Liver (tissue), 9 donors: ENCODE results near the gene PGC. TPM values are rescaled to one million over a fixed set of nuclear protein-coding genes. Genes with fewer than 3 reads are reported as not detected.

Experiments used
- DNase-seq: peaks from one replicate; pipeline ENCODE4 v3.0.0-alpha.2; 2017; ENCODE audit warnings: low spot score
- H3K27ac ChIP-seq, 2 donors: one replicate each; pipeline ENCODE4 v1.7.0; 2013; ENCODE audit warnings: inconsistent platforms in 2 of 2, low read length in 2 of 2, control low read depth in 1 of 2, low read depth in 1 of 2, mild to moderate bottlenecking in 1 of 2
- H3K27me3 ChIP-seq, 4 donors: one replicate each; pipeline versions ENCODE4 v1.6.1 to v1.7.0; 2013; ENCODE audit warnings: low read length in 3 of 4, inconsistent platforms in 1 of 4, mild to moderate bottlenecking in 1 of 4, moderate library complexity in 1 of 4; ENCODE audit not compliant: control insufficient read depth in 4 of 4, insufficient read depth in 4 of 4
- H3K36me3 ChIP-seq, 4 donors: one replicate each; pipeline versions ENCODE4 v1.6.1 to v1.7.0; 2013; ENCODE audit warnings: low read length in 3 of 4, mild to moderate bottlenecking in 3 of 4, low read depth in 1 of 4, moderate library complexity in 1 of 4; ENCODE audit not compliant: control insufficient read depth in 4 of 4, insufficient read depth in 3 of 4
- H3K4me1 ChIP-seq, 4 donors: one replicate each; pipeline versions ENCODE4 v1.6.1 to v1.7.0; 2013; ENCODE audit warnings: low read length in 3 of 4, mild to moderate bottlenecking in 3 of 4, moderate library complexity in 1 of 4; ENCODE audit not compliant: control insufficient read depth in 4 of 4, insufficient read depth in 4 of 4
- H3K4me3 ChIP-seq, 3 donors: one replicate each; pipeline versions ENCODE4 v1.6.1 to v1.7.0; 2013; ENCODE audit warnings: low read length in 3 of 3, control low read depth in 1 of 3, low read depth in 1 of 3, mild to moderate bottlenecking in 1 of 3
- H3K9ac ChIP-seq, 2 donors: one replicate each; pipeline ENCODE4 v1.7.0; 2013; ENCODE audit warnings: low read length in 2 of 2, mild to moderate bottlenecking in 2 of 2, moderate library complexity in 2 of 2, control low read depth in 1 of 2, low read depth in 1 of 2
- H3K9me3 ChIP-seq, 4 donors: one replicate each; pipeline versions ENCODE4 v1.6.1 to v1.7.0; 2013; ENCODE audit warnings: low read length in 3 of 4; ENCODE audit not compliant: control insufficient read depth in 4 of 4
- EGR1 ChIP-seq, 2 donors: IDR thresholded peaks; 2 replicates each; pipeline ENCODE4 v1.6.1; 2016 to 2018; ENCODE audit warnings: antibody characterized with exemption in 2 of 2, low read depth in 2 of 2
- FOXA1 ChIP-seq: IDR thresholded peaks from 2 replicates; pipeline ENCODE4 v1.6.1; 2016; ENCODE audit warnings: antibody characterized with exemption
- GABPA ChIP-seq, 2 donors: IDR thresholded peaks in 1 of 2; conservative IDR thresholded peaks in 1 of 2; 2 replicates each; pipeline ENCODE4 v1.6.1; 2016; ENCODE audit warnings: antibody characterized with exemption in 2 of 2, mild to moderate bottlenecking in 1 of 2, moderate library complexity in 1 of 2
- HNF4G ChIP-seq: IDR thresholded peaks from 2 replicates; pipeline ENCODE4 v1.6.1; 2016; ENCODE audit warnings: antibody characterized with exemption
- RAD21 ChIP-seq, 2 donors: IDR thresholded peaks; 2 replicates each; pipeline ENCODE4 v1.6.1; 2016; ENCODE audit warnings: antibody characterized with exemption in 2 of 2, mild to moderate bottlenecking in 2 of 2
- SP1 ChIP-seq: IDR thresholded peaks from 2 replicates; pipeline ENCODE4 v1.6.1; 2018; ENCODE audit warnings: antibody characterized with exemption, mild to moderate bottlenecking
- WGBS: extraction: QIAGEN DNeasy Blood & Tissue Kit; methylation state at CpG from one replicate; pipeline ENCODE4 v1.1.7; 2013; 5-methylcytosine and 5-hydroxymethylcytosine counted together
- polyA plus RNA-seq, 2 donors: library from polyadenylated mRNA; stranded (reverse) in 1 of 2; unstranded in 1 of 2; fragments of 200-250 nt in 1 of 2; fragments of >200 nt in 1 of 2; fragmentation: Nextera tagmentation in 1 of 2; extraction: Ambion mirVana in 1 of 2; gene quantifications; one replicate each; pipeline versions ENCODE4 v1.2.1 to v1.2.3, GENCODE V29; 2013 to 2015
- total RNA-seq, 2 donors: library from RNA; depleted of rRNA; stranded (reverse); fragments of >200 nt; gene quantifications; one replicate each; pipeline ENCODE4 v1.2.3, GENCODE V29; 2014
- TF ChIP-seq, protein P1 (sequence below): IDR thresholded peaks from 2 replicates; pipeline ENCODE4 v1.6.1; 2016; ENCODE audit warnings: antibody characterized with exemption
- TF ChIP-seq, protein P2 (sequence below): fragments of 150-350 bp; IDR thresholded peaks from 2 replicates; pipeline ENCODE4 v1.5.1; 2017; ENCODE audit warnings: improper control_type of control experiment, low read depth, low read length; ENCODE audit not compliant: missing input control
- TF ChIP-seq, protein P3 (sequence below): IDR thresholded peaks from 2 replicates; pipeline ENCODE4 v1.6.1; 2016; ENCODE audit warnings: antibody characterized with exemption, mild to moderate bottlenecking
- TF ChIP-seq, protein P4 (sequence below): IDR thresholded peaks from 2 replicates; pipeline ENCODE4 v1.6.1; 2016; ENCODE audit warnings: antibody characterized with exemption
- TF ChIP-seq, protein P5 (sequence below): IDR thresholded peaks from 2 replicates; pipeline ENCODE4 v1.6.1; 2016; ENCODE audit warnings: antibody characterized with exemption
- donor health status: healthy.
- donor health status: healthy.
- donor health status: healthy.
- donor health status: healthy.
- donor health status: healthy.

The PGC gene
- total and polyA plus RNA-seq, 4 donors = 0.05 to 0.18 TPM; not detected in 2

DNA sequence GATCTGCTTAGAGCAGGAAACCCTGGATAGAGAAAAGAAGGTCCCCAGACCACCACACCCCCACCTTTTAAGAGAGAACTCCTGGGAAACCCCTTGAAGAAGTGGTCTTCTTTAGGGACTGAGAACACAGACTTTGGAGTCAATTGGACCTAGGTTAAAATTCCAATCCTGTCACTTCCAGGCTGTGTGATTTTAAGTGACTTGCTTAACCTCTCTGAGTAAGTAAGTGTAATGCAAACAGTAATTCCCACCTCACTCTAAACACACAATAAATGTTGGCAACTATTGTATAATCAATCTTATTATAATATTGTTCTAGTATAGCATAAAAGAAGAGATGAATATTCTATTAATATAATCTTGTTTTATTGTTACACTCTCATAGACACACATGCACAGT is 15.0 kb downstream of the PGC start:
- Histone ChIP-seq H3K9ac (no peak overlapping the region), H3K9me3 (no peaks in the 10 kb centered on the region), H3K4me1 (peaks cover 0 to 13% (median 8%) of the 10 kb centered on the region in 4 donors), H3K4me3 (no peak overlapping the region), H3K27ac (no peak overlapping the region), H3K36me3 (no peaks in the 10 kb centered on the region), H3K27me3 (no peaks in the 10 kb centered on the region)
- TF ChIP-seq FOXA1 (no peak), GABPA (IDR thresholded peaks at IDR 0.05 in 1 of 2, conservative IDR thresholded peaks at IDR 0.05 in 1 of 2) (no peak), EGR1 (IDR thresholded peaks at IDR 0.05; ENCODE audit: low read depth in 2 of 2) (no peak)
- TF ChIP-seq, protein P1, sequence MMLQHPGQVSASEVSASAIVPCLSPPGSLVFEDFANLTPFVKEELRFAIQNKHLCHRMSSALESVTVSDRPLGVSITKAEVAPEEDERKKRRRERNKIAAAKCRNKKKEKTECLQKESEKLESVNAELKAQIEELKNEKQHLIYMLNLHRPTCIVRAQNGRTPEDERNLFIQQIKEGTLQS = no peak
- no peak for DNase-seq

DNA sequence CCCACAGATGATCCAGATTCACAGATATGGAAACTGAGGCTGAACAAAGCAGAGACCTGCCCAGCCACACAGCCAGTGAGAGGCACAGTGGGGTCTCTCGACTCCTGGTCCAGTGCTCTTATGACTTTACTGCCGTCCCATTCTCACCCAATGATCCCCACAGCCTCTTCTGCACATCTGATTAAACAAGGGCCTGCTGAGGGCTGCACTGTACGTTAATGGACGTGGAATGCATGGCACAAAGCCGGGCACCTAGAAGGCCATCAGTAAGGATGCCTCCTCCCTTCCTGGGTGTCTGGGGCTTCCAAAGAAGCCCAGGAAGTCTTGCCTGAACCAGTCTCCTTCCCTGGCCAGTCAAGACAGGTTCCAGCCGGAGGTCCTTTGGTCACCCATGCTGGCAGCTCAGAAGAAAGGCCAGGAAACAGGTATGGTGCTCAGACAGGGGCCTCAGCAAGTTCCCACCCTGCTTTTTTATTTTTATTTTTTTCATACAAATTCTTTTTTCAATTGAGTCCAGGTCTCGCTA is 15.6 kb downstream of the PGC start:
- 92% methylated on average over 7 of the region's 7 CpGs for WGBS
- no peaks in the 10 kb centered on the region for H3K27me3 ChIP-seq
- no peak overlapping the region for H3K9ac ChIP-seq
- no peaks in the 10 kb centered on the region for H3K36me3 ChIP-seq
- H3K4me1 ChIP-seq = peaks cover 0 to 13% (median 8%) of the 10 kb centered on the region in 4 donors
- TF ChIP-seq, protein P1 = no peak
- DNase-seq = no peak
- H3K9me3 ChIP-seq = no peaks in the 10 kb centered on the region
- H3K27ac ChIP-seq = no peak overlapping the region
- no peak overlapping the region for H3K4me3 ChIP-seq

DNA sequence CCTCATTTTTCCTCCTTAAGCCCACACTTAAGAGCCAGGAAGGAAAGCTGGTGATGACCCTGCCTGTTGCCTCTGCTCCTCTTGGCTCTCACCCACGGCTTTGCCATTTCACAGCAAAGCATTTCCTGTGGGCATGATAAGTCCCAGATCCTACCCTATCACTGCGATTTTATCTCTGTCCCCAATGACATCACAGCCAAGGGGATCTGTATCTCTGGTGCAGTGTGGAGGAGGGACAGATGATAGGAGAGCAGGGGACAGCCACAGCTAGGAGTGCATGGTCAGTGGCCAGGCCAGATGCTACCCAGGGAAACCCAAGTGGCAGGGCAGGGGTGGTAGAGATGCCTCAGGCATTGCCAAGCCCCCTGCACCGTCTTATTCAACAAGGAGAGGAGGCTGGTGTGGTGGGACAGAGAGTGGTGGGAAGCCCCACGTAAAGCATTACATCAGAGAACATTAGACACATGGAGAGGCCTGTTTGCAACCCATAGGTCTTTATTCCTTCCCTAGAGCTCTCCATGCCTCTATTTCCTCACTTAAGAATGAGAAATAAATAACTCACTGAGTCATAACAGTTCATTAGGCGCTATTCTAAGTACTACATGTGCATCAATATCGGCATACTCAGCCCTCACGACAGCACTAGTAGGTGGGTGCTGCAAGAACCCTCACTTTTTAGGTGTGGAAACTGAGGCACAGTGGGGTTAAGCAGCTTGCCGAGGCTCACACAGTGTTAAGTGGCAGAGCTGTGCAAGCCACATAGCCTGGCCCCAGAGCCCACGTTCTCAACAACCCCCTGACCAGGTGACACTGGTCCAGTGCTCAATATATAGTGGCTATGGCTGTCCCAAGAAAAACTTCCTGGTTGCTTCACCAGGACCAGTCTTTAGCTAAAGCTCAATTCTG is 16.4 kb downstream of the PGC start:
- WGBS = 83% methylated on average over 9 of the region's 9 CpGs
- Histone ChIP-seq H3K9ac (no peak overlapping the region), H3K9me3 (no peaks in the 10 kb centered on the region), H3K27me3 (no peaks in the 10 kb centered on the region), H3K4me1 (peaks cover 0 to 11% (median 7%) of the 10 kb centered on the region in 4 donors), H3K36me3 (no peaks in the 10 kb centered on the region), H3K4me3 (no peak overlapping the region), H3K27ac (no peak overlapping the region)
- no peak for DNase-seq
- TF ChIP-seq RAD21 (IDR thresholded peaks at IDR 0.05) (no peak), SP1 (no peak), EGR1 (IDR thresholded peaks at IDR 0.05; ENCODE audit: low read depth in 2 of 2) (no peak), HNF4G (no peak), GABPA (IDR thresholded peaks at IDR 0.05 in 1 of 2, conservative IDR thresholded peaks at IDR 0.05 in 1 of 2) (no peak)
- TF ChIP-seq, protein P2, sequence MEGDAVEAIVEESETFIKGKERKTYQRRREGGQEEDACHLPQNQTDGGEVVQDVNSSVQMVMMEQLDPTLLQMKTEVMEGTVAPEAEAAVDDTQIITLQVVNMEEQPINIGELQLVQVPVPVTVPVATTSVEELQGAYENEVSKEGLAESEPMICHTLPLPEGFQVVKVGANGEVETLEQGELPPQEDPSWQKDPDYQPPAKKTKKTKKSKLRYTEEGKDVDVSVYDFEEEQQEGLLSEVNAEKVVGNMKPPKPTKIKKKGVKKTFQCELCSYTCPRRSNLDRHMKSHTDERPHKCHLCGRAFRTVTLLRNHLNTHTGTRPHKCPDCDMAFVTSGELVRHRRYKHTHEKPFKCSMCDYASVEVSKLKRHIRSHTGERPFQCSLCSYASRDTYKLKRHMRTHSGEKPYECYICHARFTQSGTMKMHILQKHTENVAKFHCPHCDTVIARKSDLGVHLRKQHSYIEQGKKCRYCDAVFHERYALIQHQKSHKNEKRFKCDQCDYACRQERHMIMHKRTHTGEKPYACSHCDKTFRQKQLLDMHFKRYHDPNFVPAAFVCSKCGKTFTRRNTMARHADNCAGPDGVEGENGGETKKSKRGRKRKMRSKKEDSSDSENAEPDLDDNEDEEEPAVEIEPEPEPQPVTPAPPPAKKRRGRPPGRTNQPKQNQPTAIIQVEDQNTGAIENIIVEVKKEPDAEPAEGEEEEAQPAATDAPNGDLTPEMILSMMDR = no peak
- TF ChIP-seq, protein P1 = no peak
- TF ChIP-seq, protein P3, sequence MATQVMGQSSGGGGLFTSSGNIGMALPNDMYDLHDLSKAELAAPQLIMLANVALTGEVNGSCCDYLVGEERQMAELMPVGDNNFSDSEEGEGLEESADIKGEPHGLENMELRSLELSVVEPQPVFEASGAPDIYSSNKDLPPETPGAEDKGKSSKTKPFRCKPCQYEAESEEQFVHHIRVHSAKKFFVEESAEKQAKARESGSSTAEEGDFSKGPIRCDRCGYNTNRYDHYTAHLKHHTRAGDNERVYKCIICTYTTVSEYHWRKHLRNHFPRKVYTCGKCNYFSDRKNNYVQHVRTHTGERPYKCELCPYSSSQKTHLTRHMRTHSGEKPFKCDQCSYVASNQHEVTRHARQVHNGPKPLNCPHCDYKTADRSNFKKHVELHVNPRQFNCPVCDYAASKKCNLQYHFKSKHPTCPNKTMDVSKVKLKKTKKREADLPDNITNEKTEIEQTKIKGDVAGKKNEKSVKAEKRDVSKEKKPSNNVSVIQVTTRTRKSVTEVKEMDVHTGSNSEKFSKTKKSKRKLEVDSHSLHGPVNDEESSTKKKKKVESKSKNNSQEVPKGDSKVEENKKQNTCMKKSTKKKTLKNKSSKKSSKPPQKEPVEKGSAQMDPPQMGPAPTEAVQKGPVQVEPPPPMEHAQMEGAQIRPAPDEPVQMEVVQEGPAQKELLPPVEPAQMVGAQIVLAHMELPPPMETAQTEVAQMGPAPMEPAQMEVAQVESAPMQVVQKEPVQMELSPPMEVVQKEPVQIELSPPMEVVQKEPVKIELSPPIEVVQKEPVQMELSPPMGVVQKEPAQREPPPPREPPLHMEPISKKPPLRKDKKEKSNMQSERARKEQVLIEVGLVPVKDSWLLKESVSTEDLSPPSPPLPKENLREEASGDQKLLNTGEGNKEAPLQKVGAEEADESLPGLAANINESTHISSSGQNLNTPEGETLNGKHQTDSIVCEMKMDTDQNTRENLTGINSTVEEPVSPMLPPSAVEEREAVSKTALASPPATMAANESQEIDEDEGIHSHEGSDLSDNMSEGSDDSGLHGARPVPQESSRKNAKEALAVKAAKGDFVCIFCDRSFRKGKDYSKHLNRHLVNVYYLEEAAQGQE = no peak
- TF ChIP-seq, protein P4, sequence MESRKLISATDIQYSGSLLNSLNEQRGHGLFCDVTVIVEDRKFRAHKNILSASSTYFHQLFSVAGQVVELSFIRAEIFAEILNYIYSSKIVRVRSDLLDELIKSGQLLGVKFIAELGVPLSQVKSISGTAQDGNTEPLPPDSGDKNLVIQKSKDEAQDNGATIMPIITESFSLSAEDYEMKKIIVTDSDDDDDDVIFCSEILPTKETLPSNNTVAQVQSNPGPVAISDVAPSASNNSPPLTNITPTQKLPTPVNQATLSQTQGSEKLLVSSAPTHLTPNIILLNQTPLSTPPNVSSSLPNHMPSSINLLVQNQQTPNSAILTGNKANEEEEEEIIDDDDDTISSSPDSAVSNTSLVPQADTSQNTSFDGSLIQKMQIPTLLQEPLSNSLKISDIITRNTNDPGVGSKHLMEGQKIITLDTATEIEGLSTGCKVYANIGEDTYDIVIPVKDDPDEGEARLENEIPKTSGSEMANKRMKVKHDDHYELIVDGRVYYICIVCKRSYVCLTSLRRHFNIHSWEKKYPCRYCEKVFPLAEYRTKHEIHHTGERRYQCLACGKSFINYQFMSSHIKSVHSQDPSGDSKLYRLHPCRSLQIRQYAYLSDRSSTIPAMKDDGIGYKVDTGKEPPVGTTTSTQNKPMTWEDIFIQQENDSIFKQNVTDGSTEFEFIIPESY = no peak
- TF ChIP-seq, protein P5, sequence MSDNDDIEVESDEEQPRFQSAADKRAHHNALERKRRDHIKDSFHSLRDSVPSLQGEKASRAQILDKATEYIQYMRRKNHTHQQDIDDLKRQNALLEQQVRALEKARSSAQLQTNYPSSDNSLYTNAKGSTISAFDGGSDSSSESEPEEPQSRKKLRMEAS = no peak
